Effector CD4-positive, alpha-beta T cell (primary cell): ENCODE results near the gene ERAP2.
"Not testable (repeated sequence)": the region's sequence is repeated elsewhere in the genome, so short reads cannot be mapped to it uniquely, and the experiment has no call there.

Experiments used
- DNase-seq: peaks from one replicate; pipeline ENCODE4 v3.0.0-alpha.2; 2020

ERAP2 gene

DNA sequence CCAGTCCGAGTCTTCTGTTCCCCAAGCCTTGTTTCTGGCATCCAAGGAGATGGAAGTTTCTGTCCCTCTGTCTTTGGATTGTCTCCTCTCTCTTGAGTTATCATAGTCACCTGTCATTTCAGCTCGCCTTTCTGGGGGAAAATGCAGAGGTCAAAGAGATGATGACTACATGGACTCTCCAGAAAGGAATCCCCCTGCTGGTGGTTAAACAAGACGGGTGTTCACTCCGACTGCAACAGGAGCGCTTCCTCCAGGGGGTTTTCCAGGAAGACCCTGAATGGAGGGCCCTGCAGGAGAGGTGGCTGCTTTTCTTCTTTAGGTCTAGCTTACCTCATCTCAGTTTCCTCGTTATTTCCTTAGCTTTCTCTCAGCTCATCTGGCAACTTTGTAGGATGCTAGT, 25.1 kb downstream of the ERAP2 start:
- DNase-seq: no peak

DNA sequence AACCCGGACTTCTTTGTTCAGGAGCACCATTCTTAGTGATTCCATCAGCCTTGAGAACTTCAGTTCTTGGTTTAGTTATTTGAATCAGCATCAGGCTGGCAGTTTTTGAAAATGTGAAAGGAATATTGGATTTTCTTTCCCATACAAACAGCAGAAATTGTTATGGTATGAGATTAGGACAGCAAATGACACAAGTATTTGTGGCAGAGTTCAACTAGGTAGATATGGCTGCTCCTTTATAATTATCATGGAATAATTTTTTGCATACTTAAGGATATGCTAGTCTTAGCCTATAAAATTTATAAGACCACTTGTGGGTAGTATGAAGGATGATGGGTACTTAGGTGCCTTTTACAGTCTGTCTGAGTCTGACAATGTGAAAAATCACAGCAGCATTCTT, 25.5 kb downstream of the ERAP2 start:
- DNase-seq: no peak

DNA sequence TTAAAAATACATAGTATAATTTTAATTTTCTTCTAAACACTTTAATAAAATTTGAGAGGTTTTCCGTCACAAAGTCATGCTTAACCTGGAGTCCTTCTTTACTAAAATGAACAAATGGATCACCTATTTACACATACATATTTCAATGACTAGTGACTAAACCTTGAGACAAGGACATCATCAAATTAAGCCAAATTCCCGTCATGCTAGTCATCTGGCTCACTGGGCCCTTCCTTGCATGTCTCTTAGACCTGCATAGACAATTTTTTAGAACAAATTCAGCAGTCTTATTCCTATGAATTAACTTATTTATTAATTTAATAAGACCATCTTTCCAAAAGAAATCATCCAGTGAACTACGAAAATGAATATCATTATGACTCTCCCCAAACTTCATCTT, 26.6 kb downstream of the ERAP2 start:
- no peak for DNase-seq

DNA sequence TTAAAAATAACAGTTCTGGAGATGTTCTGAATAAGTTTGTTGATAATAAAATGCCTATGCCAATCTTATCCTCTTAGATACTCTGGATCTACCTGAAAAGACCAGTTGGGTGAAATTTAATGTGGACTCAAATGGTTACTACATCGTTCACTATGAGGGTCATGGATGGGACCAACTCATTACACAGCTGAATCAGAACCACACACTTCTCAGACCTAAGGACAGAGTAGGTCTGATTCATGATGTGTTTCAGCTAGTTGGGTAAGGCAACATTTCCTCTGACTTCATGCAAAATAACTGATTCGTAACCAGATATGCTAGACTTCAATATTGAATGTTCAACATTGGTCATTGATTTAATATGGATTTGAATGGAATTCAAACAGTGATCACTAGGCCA, 27.0 kb downstream of the ERAP2 start:
- no peak for DNase-seq

DNA sequence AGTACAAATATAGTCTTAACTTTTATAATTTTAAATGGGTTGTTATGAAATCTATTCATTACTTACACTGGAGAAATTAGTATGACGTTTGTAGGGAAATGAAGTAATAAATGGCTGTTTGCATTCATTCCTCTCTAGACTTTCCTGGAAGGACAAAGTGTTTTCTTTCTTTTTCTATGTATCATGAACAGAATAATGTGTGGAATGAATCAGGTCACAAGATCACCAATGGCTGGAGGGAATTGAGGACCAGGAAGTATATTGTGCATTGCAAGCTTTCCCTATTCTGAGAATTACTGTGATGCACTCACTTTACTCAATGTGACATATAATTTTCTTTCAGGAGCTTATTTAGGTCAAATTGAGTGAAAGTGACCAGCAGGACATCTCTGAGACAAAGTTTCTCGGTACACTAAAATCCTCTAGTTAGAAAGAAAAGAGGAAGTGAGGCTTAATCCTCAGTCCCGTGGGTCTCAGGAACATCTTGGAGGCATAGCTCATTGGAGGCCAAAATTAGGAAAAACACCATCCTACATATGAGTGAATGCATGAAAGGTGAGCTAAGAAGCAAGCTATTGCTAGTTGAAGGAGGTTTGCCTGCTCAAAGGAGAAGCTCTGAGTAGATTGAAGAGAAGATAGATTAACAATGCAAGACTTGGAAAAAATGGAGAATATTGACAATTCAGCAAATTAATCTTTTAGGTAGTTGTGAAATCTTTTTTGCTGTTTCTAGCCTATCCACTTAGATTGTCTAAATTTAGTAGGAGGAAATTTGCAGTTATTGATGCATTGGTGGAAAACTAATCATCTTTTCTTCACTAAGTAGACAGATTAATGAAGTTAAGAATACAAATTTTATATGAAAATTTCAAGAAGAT, 28.0 kb downstream of the ERAP2 start:
- DNase-seq: no peak

DNA sequence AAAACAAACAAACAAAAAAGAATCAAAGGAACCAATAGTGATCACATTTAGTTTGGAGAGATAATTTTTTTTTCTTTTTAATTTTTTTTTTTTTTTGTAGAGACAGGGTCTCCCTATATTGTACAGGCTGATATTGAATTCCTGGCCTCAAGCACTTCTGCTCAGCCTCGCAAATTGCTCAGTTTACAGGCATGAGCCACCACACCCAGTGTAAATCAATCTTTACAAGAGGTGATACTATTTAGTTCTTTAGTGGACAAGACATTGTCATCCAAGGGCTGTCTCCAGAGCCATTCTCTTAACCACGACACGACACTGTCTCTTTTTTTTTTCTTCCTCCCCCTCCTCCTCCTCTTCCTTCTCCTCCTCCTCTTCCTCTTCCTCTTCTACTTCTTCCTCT, 29.6 kb downstream of the ERAP2 start:
- DNase-seq: no peak

DNA sequence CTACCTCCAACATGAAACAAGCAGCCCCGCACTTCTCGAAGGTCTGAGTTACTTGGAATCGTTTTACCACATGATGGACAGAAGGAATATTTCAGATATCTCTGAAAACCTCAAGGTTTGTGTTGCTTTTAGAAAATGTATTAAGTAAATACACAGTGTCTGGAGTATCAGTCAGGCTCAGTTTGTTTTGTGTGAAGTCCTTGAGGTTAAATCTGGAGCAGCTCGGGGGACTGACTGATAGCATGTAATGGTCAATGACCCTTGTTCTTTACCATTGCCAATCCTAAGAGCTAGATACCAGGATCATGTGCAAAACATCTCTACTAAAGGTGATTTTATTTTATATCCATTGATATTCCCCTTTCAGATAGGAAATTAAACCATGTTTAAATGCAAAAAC, 32.7 kb downstream of the ERAP2 start:
- DNase-seq: no peak

DNA sequence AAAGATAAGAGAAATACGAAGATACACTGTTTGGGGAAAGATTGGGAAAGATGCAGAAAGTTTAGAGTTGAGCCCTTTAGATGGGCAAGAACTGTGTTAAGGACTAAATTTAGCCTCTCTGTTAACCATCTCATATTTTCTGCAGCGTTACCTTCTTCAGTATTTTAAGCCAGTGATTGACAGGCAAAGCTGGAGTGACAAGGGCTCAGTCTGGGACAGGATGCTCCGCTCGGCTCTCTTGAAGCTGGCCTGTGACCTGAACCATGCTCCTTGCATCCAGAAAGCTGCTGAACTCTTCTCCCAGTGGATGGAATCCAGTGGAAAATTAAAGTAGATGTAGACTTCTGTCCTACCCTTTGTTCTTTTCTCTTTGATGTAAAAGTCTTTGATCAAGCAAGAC, 33.1 kb downstream of the ERAP2 start:
- no peak for DNase-seq

DNA sequence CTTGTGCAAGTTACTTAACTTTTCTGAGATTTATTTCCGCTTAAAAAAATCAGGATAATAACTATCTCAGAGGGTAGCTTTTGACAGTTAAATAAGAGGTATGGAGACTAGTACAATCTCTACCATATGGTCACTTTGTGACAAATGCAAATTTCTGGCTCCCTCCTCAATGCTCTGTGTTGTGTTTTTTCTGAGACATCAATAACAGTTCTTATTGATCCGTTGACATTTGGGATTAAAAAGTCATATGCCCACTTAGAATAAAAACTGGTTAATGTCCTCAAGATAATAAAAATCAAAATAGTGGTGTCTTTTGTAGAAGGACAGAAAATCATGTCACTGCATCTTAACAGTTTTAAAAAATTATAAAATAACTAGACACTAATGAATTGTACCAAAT, 34.8 kb downstream of the ERAP2 start:
- no peak for DNase-seq

DNA sequence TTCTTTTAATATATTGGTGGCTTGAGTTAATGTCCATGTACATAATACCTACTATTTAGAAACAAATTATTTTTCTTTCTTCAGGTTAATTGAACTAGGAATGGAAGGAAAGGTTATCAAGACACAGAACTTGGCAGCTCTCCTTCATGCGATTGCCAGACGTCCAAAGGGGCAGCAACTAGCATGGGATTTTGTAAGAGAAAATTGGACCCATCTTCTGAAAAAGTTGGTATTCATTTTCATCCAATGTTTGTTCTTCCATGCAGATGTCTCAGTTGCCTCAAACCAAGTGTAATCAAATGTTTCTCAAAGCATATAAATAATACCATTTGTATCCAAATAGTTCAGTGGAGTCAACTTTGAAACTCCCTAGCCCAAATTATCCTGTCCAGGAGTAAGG, 36.9 kb downstream of the ERAP2 start:
- DNase-seq: no peak

DNA sequence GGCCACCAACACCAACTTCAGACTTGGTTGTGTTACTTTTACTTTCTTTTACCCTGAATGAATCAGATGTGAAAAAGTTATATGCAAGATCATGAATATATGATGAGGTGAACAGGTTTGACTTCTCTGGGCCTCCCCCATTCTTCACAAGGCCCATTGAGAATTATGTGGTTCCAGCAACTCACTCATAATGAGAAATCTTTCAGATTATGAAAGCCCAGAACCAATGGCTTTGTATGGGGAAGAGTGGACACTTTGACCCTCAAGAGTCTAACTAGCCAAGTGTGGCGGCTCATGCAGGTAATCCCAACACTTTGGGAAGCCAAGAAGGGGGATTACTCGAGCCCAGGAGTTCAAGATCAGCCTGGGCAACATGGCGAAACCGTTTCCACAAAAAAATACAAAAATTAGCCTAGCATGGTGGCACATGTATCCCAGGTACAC, 43.5 kb downstream of the ERAP2 start:
- DNase-seq: no peak

DNA sequence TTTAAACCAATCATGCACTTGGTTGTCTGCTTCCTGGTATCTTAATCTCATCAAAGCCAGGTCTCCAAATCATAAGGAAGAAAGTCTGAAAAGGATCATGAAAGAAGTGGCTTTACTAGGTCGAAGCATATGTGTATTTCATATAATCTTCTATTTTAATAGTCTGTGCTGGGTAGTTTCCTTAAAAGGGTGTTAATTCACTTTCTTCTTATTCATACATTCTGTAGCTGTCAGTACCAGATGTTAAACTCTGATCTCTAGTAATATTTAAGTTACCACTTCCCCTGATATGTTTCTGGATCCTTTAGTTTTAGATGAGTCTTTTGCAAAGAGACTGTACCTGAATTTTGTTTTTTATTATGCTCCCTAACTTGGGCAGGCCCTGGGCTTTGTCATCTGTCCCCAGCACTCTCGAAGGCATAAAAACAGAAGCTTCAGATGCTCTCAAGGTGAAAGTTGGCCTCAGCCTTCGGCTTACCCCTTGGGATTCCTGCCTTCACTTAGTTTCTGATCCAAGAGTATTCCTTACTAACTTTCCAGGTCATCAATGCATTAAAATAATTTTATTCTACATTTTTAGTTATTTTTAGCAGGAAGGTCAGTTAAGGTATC, 44.5 kb downstream of the ERAP2 start:
- DNase-seq: no peak

DNA sequence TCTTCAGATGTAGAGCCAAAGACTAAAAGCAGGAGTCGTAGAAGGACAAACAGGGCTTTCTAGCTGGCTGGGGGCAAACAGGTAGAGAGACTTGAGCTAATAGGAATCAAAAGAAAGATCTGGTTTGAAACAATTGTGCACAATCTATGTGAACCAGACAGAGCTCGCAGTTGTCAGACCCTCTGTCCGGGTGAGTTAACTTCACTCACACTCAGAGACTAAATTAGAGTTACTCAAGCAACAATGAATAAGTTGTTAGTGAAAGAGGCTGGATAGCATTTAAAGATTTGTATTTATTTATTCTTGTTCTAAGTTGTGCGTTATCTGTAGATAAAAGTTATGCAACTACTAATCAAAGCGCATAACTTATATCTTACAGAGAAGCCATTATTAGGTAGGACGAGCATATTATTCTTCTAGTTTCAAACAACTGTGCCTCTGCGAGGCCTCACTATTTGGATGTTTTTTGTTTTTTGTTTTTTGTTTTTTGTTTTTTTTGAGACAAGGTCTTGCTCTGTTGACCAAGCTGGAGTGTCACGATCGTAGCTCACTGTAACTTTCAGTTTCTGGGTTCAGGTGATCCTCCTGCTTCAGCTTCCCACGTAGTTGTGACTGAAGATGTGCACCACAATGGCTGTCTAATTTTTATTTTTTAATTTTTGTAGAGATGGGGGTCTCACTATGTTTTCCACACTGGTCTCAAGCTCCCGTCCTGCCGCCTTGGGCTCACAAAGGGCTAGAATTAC, 46.4 kb downstream of the ERAP2 start:
- DNase-seq: no peak

DNA sequence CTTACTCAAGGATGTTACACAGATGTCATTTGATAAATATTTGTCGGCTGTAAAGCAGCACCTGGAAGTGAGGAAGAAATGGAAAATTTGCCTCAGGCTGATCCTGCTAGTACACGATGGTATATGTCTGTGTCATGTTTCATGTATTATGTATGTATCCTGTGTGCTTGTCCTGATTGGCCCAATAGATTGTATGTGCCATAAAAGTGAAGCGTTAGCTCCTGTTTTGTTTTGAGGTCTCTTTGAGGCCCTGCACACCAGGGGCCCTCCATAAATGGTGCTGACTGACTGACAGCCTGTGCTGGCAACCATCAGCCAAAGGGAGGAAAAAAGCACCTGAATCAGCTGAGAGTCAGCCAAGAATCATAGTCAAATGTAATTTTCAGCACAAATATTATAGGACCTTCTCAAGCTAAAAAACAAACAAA, 47.7 kb downstream of the ERAP2 start:
- no peak for DNase-seq

DNA sequence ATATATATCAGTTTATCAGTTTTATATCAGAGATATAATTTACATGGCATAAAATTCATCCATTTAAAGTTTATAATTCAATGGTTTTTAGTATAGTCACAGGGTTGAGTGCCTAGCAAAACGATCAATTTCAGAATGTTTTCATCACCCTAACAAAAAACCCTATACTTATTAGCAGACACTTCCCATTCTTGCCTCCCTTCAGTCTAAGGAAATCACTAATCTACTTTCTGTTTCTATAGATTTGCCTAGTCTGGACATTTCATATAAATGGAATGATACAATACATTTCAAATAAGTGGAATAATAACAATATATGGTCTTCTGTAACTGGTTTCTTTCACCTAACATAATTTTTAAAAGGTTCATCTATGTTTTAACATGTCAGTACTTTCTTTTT, 50.0 kb downstream of the ERAP2 start:
- no peak for DNase-seq

DNA sequence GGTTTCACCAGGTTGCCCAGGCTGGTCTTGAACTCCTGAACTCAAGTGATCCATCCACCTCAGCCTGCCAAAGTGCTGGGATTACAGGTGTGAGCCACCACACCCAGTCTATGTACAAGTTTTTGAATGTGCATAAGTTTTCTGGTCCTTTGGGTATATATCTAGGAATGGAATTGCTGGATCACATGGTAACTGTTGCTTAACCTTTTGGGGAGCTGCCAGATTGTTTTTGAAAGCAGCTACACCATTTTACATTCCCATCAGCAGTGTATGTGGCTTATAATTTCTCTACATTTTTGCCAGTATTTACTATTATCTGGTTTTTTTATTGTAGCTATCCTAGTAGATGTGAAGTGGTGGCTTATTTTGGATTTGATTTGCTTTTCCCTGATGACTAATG, 50.7 kb downstream of the ERAP2 start:
- DNase-seq: no peak

DNA sequence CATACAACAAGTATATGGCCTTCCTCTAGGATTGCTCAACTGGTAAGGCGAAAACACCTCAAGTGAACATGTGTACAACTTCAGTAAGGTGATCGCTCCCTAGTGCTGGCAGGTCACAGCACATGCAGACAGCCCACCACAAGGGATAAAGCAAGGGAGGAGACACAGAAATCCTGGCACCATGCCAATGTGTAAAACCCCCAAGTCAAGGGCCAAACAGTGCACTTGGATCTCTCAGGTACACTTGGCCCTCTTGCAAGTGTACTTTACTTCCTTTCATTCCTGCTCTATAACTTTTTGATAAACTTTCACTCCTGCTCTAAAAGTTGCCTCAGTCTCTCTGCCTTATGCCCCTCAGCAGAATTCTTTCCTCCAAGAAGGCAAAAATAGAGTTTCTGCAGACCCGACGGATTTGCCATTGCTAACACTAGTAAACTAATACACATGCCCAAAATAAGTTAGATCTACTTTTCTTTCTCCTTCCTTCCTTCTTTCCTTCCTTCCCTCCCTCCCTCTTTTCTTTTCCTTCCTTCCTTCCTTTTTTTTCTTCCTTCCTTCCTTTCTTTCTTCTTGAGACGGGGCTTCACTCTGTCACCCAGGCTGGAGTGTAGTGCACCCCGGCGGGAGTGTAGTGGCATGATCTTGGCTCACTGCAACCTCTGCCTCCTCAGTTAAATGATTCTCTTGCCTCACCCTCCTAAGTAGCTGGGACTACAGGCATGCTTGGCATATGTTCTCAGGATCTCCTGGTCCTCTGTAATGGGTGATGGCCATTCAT, 52.8 kb downstream of the ERAP2 start:
- no peak for DNase-seq

DNA sequence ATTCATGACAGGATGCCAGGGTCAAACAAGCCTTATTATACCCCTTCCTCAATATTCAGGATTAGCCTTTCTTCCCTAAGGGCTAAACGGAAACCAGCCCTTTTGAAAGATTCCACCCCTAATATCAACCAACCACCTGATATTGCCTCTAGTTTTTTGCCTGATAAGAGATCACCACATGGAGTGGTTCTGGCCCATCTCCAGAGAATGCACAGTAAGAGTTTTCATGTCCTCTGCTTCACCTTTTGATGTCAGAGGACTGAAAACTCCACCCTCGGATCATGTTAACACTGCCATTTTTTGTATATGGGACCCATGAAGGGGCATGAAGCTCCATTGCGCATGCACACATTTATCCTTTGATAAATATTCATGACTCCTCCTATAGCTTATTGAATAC, 53.8 kb downstream of the ERAP2 start:
- DNase-seq: no peak

DNA sequence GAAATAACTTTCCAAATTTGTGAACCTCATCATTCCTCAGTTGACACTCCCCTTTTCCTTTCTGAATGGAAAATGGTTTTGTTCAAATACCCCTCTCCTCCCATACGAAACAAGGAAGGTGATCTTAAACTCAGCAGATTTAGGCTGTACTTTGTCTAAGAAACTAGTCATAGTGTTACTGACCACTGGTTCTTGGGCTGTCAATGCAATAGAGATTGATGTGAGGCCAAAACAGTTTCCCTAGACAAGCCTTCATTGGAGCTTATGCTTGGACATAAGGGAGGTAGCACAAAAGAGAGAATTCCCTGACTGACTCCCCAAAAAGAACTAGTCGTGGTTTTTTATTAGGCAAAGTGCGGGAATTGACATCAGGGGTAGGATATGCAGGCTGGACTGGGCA, 54.3 kb downstream of the ERAP2 start:
- DNase-seq: no peak

DNA sequence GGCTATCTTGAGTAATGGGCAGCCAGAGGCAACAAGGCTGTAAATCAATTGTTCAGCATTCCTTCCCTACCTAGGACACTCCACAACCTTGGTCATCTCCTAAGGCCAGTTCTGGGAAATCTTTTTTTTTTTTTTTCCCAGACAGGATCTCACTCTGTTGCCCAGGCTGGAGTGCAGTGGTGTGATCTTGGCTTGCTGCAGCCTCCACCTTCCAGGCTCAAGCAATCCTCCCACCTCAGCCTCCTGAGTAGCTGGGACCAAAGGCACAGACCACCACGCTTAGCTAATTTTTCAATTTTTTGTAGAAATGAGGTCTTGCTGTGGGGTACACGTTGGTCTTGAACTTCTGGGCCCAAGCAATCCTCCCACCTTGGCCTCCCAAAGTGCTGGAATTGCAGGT, 54.7 kb downstream of the ERAP2 start:
- DNase-seq: not testable (repeated sequence)

DNA sequence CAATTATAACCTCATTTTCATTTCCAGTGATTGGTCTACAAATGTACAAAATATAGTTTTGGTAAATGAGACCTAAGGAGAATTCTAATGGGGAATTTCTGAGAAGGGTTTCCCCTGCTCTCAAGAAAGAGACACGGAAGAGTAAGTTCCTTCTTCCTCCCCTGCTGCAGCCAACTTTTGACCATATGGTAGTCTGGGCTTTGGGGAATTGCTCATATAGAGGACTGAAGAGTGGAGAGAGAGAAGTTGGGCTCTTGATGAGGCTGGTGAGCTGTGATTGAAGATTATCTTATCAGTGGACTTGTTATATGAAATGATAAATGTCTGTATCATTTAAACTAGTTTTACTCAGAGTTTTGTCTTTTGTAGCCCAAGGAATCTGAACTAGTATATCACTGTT, 55.3 kb downstream of the ERAP2 start:
- DNase-seq: no peak

DNA sequence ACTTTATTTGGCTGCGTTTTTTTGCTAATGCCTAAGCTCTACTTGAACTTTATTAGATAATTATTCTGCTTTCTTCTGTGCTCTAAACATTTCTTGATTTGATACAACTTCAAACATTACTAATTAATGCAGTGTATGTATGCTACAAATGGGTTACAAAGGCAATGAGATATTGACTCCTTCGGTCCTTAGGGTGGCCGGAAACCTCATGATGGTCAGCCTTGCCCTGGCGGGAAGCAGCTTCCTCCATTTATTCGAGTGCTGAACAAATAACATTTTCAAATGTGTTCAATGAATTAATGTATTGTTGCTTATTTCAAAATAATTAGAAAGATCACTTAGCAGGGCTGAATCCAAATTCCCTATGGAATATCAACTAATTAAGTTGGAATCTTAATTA, 55.7 kb downstream of the ERAP2 start:
- no peak for DNase-seq
